Fibroblast of pulmonary artery (primary cell): ENCODE data around the gene ABCG2.

Source experiments
- DNase-seq: peaks from one replicate; pipeline ENCODE4 v3.0.0-alpha.2; 2010; ENCODE audit warnings: low read depth
- H3K4me3 ChIP-seq: replicated peaks from 2 replicates; pipeline ENCODE4 v1.5.1; 2011; ENCODE audit warnings: low read depth, mild to moderate bottlenecking, control low read depth, low read length, moderate library complexity
- TF ChIP-seq, protein P1 (sequence below): IDR thresholded peaks from 2 replicates; pipeline ENCODE4 v1.5.1; 2011; ENCODE audit warnings: mild to moderate bottlenecking, control low read depth, low read length, inconsistent platforms; ENCODE audit errors: missing control alignments

The ABCG2 gene

DNA sequence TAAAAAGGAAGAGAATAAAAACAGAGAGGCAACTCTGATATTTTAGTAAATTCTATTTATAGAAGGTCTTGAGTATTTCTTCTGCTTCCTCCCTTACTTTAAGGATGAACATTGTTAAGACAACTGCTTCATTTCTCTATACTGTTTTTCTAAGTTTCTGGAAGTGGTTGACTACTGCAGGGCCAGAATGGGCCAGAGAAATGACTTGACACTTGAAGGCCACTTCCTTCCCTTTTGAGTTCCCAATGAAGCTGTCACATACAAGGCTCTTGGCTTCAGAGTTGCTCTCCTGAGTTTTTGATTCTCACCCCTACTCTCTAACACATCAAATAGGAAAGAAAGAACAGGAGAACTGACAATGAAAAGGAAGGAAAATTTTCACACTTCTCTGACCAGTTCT, 113.4 kb downstream of the ABCG2 start:
- DNase-seq = no peak
- TF ChIP-seq, protein P1, sequence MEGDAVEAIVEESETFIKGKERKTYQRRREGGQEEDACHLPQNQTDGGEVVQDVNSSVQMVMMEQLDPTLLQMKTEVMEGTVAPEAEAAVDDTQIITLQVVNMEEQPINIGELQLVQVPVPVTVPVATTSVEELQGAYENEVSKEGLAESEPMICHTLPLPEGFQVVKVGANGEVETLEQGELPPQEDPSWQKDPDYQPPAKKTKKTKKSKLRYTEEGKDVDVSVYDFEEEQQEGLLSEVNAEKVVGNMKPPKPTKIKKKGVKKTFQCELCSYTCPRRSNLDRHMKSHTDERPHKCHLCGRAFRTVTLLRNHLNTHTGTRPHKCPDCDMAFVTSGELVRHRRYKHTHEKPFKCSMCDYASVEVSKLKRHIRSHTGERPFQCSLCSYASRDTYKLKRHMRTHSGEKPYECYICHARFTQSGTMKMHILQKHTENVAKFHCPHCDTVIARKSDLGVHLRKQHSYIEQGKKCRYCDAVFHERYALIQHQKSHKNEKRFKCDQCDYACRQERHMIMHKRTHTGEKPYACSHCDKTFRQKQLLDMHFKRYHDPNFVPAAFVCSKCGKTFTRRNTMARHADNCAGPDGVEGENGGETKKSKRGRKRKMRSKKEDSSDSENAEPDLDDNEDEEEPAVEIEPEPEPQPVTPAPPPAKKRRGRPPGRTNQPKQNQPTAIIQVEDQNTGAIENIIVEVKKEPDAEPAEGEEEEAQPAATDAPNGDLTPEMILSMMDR = no peak
- no peak overlapping the region for H3K4me3 ChIP-seq

DNA sequence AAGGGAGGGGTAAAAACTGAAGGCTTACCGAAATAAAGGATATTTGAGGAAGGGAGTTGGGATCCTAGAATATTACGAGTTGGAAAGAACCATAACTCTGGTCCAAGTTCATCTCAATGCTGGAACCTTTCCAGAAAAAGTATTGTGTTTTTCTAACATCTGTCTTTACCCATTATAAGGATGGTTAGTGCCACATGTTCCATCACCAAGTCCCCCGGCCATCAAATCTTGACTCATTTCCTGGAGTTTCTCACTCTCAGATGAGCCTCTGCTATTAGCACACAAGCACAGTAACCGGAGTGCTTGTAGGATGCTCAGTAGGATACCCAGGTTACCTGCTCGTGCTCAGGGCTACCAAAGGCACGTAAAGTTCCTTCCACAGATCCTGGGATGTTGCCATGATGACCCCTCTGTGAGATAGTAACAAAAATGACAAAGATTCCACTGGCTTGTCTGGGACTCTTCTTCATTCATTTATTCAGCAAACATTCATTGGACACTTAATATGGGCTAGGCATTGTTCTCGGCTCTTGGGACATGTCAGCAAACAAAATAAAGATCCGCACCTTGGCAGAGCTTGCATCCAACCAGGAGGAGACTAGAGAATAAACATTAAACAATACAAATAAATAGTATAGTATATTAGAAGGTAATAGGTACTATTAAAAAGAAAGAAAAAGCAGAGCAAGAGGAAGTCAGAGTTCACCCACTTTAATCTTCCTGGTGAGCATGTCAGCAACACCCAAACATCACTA, 114.7 kb downstream of the ABCG2 start:
- TF ChIP-seq, protein P1 = no peak
- DNase-seq = no peak
- H3K4me3 ChIP-seq = no peak overlapping the region

DNA sequence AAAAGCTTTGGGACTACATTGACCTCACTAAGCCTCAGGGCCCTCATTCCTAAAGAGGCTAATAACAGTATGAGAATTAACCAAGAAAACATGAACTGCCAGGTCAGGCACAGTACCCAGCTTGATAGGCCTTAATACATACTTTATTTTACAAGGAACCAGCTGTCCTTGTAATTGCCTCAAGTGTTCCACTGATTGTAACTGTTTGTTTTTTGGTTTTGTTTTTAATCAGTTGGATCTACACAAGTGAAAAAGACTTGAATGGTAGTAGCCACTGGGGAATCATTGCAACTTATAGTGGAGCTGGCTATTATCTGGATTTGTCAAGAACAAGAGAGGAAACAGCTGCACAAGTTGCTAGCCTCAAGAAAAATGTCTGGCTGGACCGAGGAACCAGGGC, 115.4 kb downstream of the ABCG2 start:
- TF ChIP-seq, protein P1 = no peak
- no peak overlapping the region for H3K4me3 ChIP-seq
- peak; percentile 22 for DNase-seq

DNA sequence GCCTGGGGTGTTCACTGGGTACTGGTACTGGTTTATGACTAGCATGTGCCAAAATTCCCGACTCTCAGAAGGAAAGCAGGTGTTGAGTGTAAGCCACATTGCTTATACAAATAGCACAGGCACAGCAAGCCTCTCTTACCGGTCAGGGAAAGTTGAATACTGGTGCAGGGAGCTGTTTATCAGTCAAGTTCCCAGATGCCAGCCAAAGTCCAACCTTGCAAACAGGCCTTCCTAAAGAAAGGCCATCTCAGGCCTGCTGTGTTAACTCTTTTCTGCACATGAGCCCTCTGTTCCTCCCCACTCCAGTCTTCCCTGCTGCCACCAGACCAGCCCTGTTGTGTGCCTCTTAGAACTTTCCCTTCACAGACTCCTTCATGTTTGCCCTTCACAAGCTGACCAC, 116.8 kb downstream of the ABCG2 start:
- TF ChIP-seq, protein P1 = no peak
- no peak overlapping the region for H3K4me3 ChIP-seq
- no peak for DNase-seq

DNA sequence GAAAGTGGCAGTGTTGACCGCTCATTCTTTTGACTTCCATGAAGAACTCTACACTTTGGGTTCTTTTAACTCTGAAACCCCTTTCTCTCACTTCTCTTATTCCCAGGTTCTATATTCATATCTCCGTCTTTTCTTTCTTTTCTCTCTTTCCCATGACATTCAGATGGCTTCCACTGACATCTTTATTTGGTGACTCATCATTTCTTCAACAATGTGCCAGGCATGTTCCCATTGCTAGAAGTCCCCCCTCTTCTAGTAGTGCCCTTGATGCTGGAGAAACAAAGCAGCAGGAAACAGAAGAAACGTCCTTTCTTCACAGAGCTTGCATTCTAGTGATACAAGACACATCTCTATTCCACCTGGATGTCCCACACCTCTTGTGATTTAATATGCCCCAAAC, 117.7 kb downstream of the ABCG2 start:
- TF ChIP-seq, protein P1 = no peak
- no peak for DNase-seq
- no peak overlapping the region for H3K4me3 ChIP-seq
